IMR-90 (cell line): ENCODE data around the gene CADM1. TPM values are rescaled to one million over a fixed set of nuclear protein-coding genes. Genes with fewer than 3 reads are reported as not detected.

Experiments used
- ATAC-seq: fragments of 200-7000 bp; cut with Tn5 transposase; 2 replicates; pipeline ENCODE4 v1.9.1; 2020; ENCODE audit warnings: low read depth, mild to moderate bottlenecking, moderate library complexity
- BruUV-seq: library from RNA; stranded (reverse); fragments of 400-500 nt; replicated peaks from 2 replicates; lab custom pipeline; 2021; lab: Mats Ljungman, UMichigan
- CTCF ChIA-PET: fragments of 300-600 bp; formaldehyde crosslinking; extraction: SDS; loops from one replicate; lab custom pipeline; 2021; ENCODE audit warnings: antibody characterized with exemption; lab: Yijun Ruan, JAX
- POLR2A ChIA-PET: fragments of 300-600 bp; sonication (Branson Sonifier 250); formaldehyde crosslinking; loops from one replicate; lab custom pipeline; 2022; ENCODE audit warnings: antibody characterized with exemption; ENCODE audit not compliant: unreplicated experiment; lab: Charles Lee
- DNase-seq: peaks from one replicate; pipeline ENCODE4 v3.0.0; 2013
- H2AFZ ChIP-seq: replicated peaks from 2 replicates; pipeline ENCODE3; 2013; ENCODE audit warnings: low read length, mild to moderate bottlenecking; ENCODE audit not compliant: poor library complexity
- H2AK5ac ChIP-seq: 2 replicates; pipeline ENCODE4 v1.6.1; 2013; ENCODE audit warnings: low read depth, low read length, inconsistent platforms
- H2AK9ac ChIP-seq: replicated peaks from 2 replicates; pipeline ENCODE3; 2013; ENCODE audit warnings: mild to moderate bottlenecking, low read depth, low read length, moderate library complexity; ENCODE audit not compliant: poor library complexity
- H2BK120ac ChIP-seq: 2 replicates; pipeline ENCODE4 v1.6.1; 2013; ENCODE audit warnings: low read depth, low read length, inconsistent platforms
- H2BK15ac ChIP-seq: 3 replicates; pipeline ENCODE4 v1.6.1; 2013; ENCODE audit warnings: low read depth, low read length, inconsistent platforms
- H2BK20ac ChIP-seq: 2 replicates; pipeline ENCODE4 v1.6.1; 2013; ENCODE audit warnings: low read depth, mild to moderate bottlenecking, inconsistent platforms, low read length, moderate library complexity
- H2BK5ac ChIP-seq: 2 replicates; pipeline ENCODE4 v1.6.1; 2013; ENCODE audit warnings: mild to moderate bottlenecking, low read depth, low read length, inconsistent platforms; ENCODE audit not compliant: poor library complexity, severe bottlenecking
- H3K14ac ChIP-seq: replicated peaks from 2 replicates; pipeline ENCODE4 v1.6.1; 2013; ENCODE audit warnings: low read depth, low read length, inconsistent platforms
- H3K18ac ChIP-seq: 2 replicates; pipeline ENCODE4 v1.6.1; 2013; ENCODE audit warnings: low read depth, low read length, control low read depth
- H3K23ac ChIP-seq: 2 replicates; pipeline ENCODE4 v1.6.1; 2013; ENCODE audit warnings: low read depth, low read length, inconsistent platforms
- H3K27ac ChIP-seq: 2 replicates; pipeline ENCODE4 v1.5.1; 2013; ENCODE audit warnings: mild to moderate bottlenecking, control low read depth, low read length; ENCODE audit not compliant: insufficient read depth
- H3K27me3 ChIP-seq: 2 replicates; pipeline ENCODE4 v1.6.1; 2013; ENCODE audit warnings: low read length; ENCODE audit not compliant: control insufficient read depth, insufficient read depth
- H3K36me3 ChIP-seq: 2 replicates; pipeline ENCODE4 v1.6.1; 2013; ENCODE audit warnings: low read length, mixed read lengths; ENCODE audit not compliant: control insufficient read depth, insufficient read depth
- H3K4ac ChIP-seq: 2 replicates; pipeline ENCODE4 v1.6.1; 2013; ENCODE audit warnings: low read depth, low read length, inconsistent platforms
- H3K4me1 ChIP-seq: 2 replicates; pipeline ENCODE4 v1.6.1; 2013; ENCODE audit warnings: low read length, mixed read lengths; ENCODE audit not compliant: control insufficient read depth, insufficient read depth
- H3K4me2 ChIP-seq: 2 replicates; pipeline ENCODE4 v1.6.1; 2013; ENCODE audit warnings: low read depth, mild to moderate bottlenecking, control low read depth, low read length, moderate library complexity
- H3K4me3 ChIP-seq: 2 replicates; pipeline ENCODE4 v1.5.1; 2013; ENCODE audit warnings: low read depth, mild to moderate bottlenecking, control low read depth, low read length, moderate library complexity; ENCODE audit not compliant: insufficient read depth
- H3K56ac ChIP-seq: 2 replicates; pipeline ENCODE4 v1.6.1; 2013; ENCODE audit warnings: low read length, inconsistent platforms; ENCODE audit not compliant: insufficient read depth; ENCODE audit errors: extremely low read depth
- H3K79me1 ChIP-seq, 2 experiments: 2 replicates each; pipeline ENCODE4 v1.6.1; 2013; ENCODE audit warnings: low read length in 2 of 2, inconsistent platforms in 1 of 2, low read depth in 1 of 2
- H3K9ac ChIP-seq: 2 replicates; pipeline ENCODE4 v1.6.1; 2013; ENCODE audit warnings: low read depth, low read length, control low read depth
- H3K9me1 ChIP-seq: 2 replicates; pipeline ENCODE4 v1.6.1; 2013; ENCODE audit warnings: low read length, inconsistent platforms; ENCODE audit not compliant: insufficient read depth
- H3K9me3 ChIP-seq: 2 replicates; pipeline ENCODE4 v1.6.1; 2013; ENCODE audit warnings: low read length; ENCODE audit not compliant: control insufficient read depth, insufficient read depth
- H4K20me1 ChIP-seq: 2 replicates; pipeline ENCODE4 v1.6.1; 2013; ENCODE audit warnings: low read length, inconsistent platforms; ENCODE audit not compliant: insufficient read depth
- H4K5ac ChIP-seq: 2 replicates; pipeline ENCODE4 v1.6.1; 2013; ENCODE audit warnings: mild to moderate bottlenecking, low read depth, low read length, control low read depth
- H4K8ac ChIP-seq, 2 experiments: 2 replicates each; pipeline ENCODE4 v1.6.1; 2013; ENCODE audit warnings: low read depth in 2 of 2, low read length in 2 of 2, control low read depth in 1 of 2, inconsistent platforms in 1 of 2
- H4K91ac ChIP-seq: 2 replicates; pipeline ENCODE4 v1.6.1; 2013; ENCODE audit warnings: low read depth, low read length, inconsistent platforms; ENCODE audit not compliant: insufficient read depth
- CTCF ChIP-seq: conservative IDR thresholded peaks from 2 replicates; pipeline ENCODE4 v1.5.1; 2012; ENCODE audit warnings: mild to moderate bottlenecking, low read depth, low read length, improper control_type of control experiment
- NFE2L2 ChIP-seq: fragments of 150-350 bp; IDR thresholded peaks from 2 replicates; pipeline ENCODE4 v1.6.1; 2016; ENCODE audit warnings: low read depth, mild to moderate bottlenecking, low read length
- WGBS, 2 experiments: methylation state at CpG; one replicate each; pipeline versions ENCODE4 v1.1.5 to v1.1.7; 2013; ENCODE audit warnings: missing lambda C conversion rate in 2 of 2; ENCODE audit not compliant: insufficient read length in 1 of 2; ENCODE audit errors: extremely low coverage in 2 of 2; 5-methylcytosine and 5-hydroxymethylcytosine counted together
- dilution Hi-C: fragments of 300-500 bp; cut with HindIII; formaldehyde crosslinking; loops from one replicate; pipeline ENCODE4 v1.14.3; 2018; ENCODE audit warnings: low sequenced_read_pairs; ENCODE audit not compliant: unreplicated experiment
- in situ Hi-C: fragments of 300-500 bp; cut with MboI; formaldehyde crosslinking; loops from 3 replicates; pipeline ENCODE4 v1.14.3; 2019; ENCODE audit warnings: low sequenced_read_pairs, inconsistent platforms, mixed read lengths
- intact Hi-C: fragments of 100-400 bp; cut with micrococcal nuclease; formaldehyde crosslinking; loops from 2 replicates; pipeline ENCODE4 v1.10.0; 2022
- polyA plus RNA-seq, 3 experiments: library from polyadenylated mRNA; depleted of rRNA; stranded (reverse); fragments of >200 nt; gene quantifications; 2 replicates each; pipeline ENCODE4 v1.2.3, GENCODE V29; 2012; ENCODE audit warnings: low replicate concordance in 1 of 3
- total RNA-seq: library from RNA; depleted of rRNA; stranded (reverse); fragments of >200 nt; gene quantifications from 2 replicates; pipeline ENCODE4 v1.2.3, GENCODE V29; 2012

CADM1 gene
- total and polyA plus RNA-seq, 2 of the 4 experiments (the other 2 are of a cell fraction), result 28.8 to 77.1 TPM

- peak overlapping the region; percentile 16; the same call in 1 of the 2 replicates for H4K5ac ChIP-seq
- POLR2A ChIA-PET, result no interaction called here
- H3K18ac ChIP-seq, result peak overlapping the region; percentile 42
- H3K9me3 ChIP-seq, result no peaks in the 10 kb centered on the region
- no peak overlapping the region for H3K4ac ChIP-seq
- H3K36me3 ChIP-seq, result no peaks in the 10 kb centered on the region
- peak overlapping the region; percentile 25; the same call in 1 of the 2 replicates for H3K14ac ChIP-seq
- no peak overlapping the region for H3K56ac ChIP-seq
- H4K91ac ChIP-seq, result no peak overlapping the region; the same call in 1 of the 2 replicates
- H4K20me1 ChIP-seq, result no peaks in the 10 kb centered on the region
- WGBS, 2 experiments, result 80% methylated on average over 1 of the region's 3 CpGs; no CpG with 5 or more reads in 1 of the 2 experiments
- H2AK9ac ChIP-seq, result no peak overlapping the region
- no peaks in the 10 kb centered on the region for H3K27me3 ChIP-seq
- no peak overlapping the region for H3K23ac ChIP-seq
- CTCF ChIA-PET, result no interaction called here
- in situ Hi-C loops (no loop called here), intact Hi-C loops (no loop called here), dilution Hi-C loops (no loop called here)
- H3K4me1 ChIP-seq, result peaks cover 5% of the 10 kb centered on the region; the same call in 1 of the 2 replicates
- H3K9ac ChIP-seq, result no peak overlapping the region
- H3K79me1 ChIP-seq, result no peaks in the 10 kb centered on the region
- ATAC-seq, result no peak
- H2BK120ac ChIP-seq, result no peak overlapping the region
- no peak overlapping the region for H3K27ac ChIP-seq
- H2AK5ac ChIP-seq, result no peak overlapping the region
- BruUV-seq, result no TSS peak
- no peak for TF ChIP-seq CTCF
- TF ChIP-seq NFE2L2, result peak; percentile 48
- no peak overlapping the region; the same call in 1 of the 2 replicates for H2BK20ac ChIP-seq
- H2BK5ac ChIP-seq, result no peak overlapping the region
- H3K4me2 ChIP-seq, result no peak overlapping the region; the same call in 1 of the 2 replicates
- no peak overlapping the region for H3K4me3 ChIP-seq
- no peak for DNase-seq
- no peak overlapping the region for H2BK15ac ChIP-seq
- H2AFZ ChIP-seq, result no peak overlapping the region
- H3K9me1 ChIP-seq, result no peaks in the 10 kb centered on the region; the same call in 1 of the 2 replicates
- no peak overlapping the region for H4K8ac ChIP-seq
Measured at GRCh38 chr11:115286614-115287013, 217.6 kb downstream of the CADM1 start.
